Spleen (tissue), 11 donors: ENCODE data around the gene GFM1. TPM values are rescaled to one million over a fixed set of nuclear protein-coding genes. Genes with fewer than 3 reads are reported as not detected.

ENCODE experiments used
- DNase-seq: peaks from one replicate; pipeline ENCODE4 v3.0.0-alpha.2; 2020
- H3K27ac ChIP-seq, 8 donors: fragments of 200-600 bp; sonication (generic) in 7 of 8; 1 replicate in 4 of 8; 2 replicates in 4 of 8; pipeline versions ENCODE4 v1.5.0 to v1.8.0; 2016 to 2021; ENCODE audit warnings: inconsistent platforms in 4 of 8, mild to moderate bottlenecking in 4 of 8, moderate library complexity in 1 of 8
- H3K27me3 ChIP-seq, 7 donors: fragments of 200-600 bp; sonication (generic) in 6 of 7; replicated peaks in 1 of 7; 1 replicate in 4 of 7; 2 replicates in 3 of 7; pipeline versions ENCODE4 v1.5.0 to v1.8.0; 2016 to 2021; ENCODE audit warnings: inconsistent platforms in 3 of 7, mild to moderate bottlenecking in 1 of 7
- H3K36me3 ChIP-seq, 6 donors: fragments of 200-600 bp; sonication (generic) in 5 of 6; 1 replicate in 4 of 6; 2 replicates in 2 of 6; pipeline versions ENCODE4 v1.5.0 to v1.8.0; 2016 to 2021; ENCODE audit warnings: inconsistent platforms in 2 of 6
- H3K4me1 ChIP-seq, 6 donors: fragments of 200-600 bp; sonication (generic) in 5 of 6; 1 replicate in 3 of 6; 2 replicates in 3 of 6; pipeline versions ENCODE4 v1.5.0 to v1.8.0; 2016 to 2021; ENCODE audit warnings: inconsistent platforms in 3 of 6
- H3K4me3 ChIP-seq, 8 donors: fragments of 200-600 bp; sonication (generic) in 7 of 8; 1 replicate in 4 of 8; 2 replicates in 4 of 8; pipeline versions ENCODE4 v1.5.0 to v1.8.0; 2016 to 2021; ENCODE audit warnings: inconsistent platforms in 4 of 8, mild to moderate bottlenecking in 4 of 8, moderate library complexity in 2 of 8
- H3K9me3 ChIP-seq, 8 donors: fragments of 200-600 bp; sonication (generic) in 7 of 8; 1 replicate in 4 of 8; 2 replicates in 4 of 8; pipeline versions ENCODE4 v1.5.0 to v1.8.0; 2016 to 2021; ENCODE audit warnings: inconsistent platforms in 4 of 8
- POLR2A ChIP-seq, 3 donors: fragments of 450-650 bp; IDR thresholded peaks; one replicate each; pipeline ENCODE4 v1.5.1; 2017; ENCODE audit warnings: antibody characterized with exemption in 3 of 3, mild to moderate bottlenecking in 1 of 3
- POLR2AphosphoS5 ChIP-seq, 3 donors: sonication (generic); formaldehyde crosslinking; IDR thresholded peaks; one replicate each; pipeline ENCODE4 v1.5.1; 2017; ENCODE audit warnings: antibody characterized with exemption in 3 of 3
- WGBS, 5 donors: extraction: QIAGEN DNeasy Blood & Tissue Kit in 3 of 5; methylation state at CpG; one replicate each; pipeline versions ENCODE4 v1.1.5 to v1.1.7; 2013 to 2018; 5-methylcytosine and 5-hydroxymethylcytosine counted together
- intact Hi-C: fragments of 100-400 bp; cut with DNase I; formaldehyde crosslinking; loops from one replicate; pipeline ENCODE4 v1.15.0; 2023; ENCODE audit warnings: low total_unique reads
- polyA plus RNA-seq, 3 donors: library from polyadenylated mRNA; stranded (reverse); fragments of 200-250 nt; gene quantifications; one replicate each; pipeline ENCODE4 v1.2.1, GENCODE V29; 2013
- total RNA-seq, 7 donors: library from RNA; depleted of rRNA in 3 of 7; stranded (reverse); fragments of >200 nt in 3 of 7; fragmentation: NEBNext Ultra II Directional in 4 of 7; extraction: Animal tissue kit (Norgen Biotek cat#: 25700) in 4 of 7; gene quantifications; one replicate each; pipeline versions ENCODE4 v1.1.0 to v1.2.1, GENCODE V29; 2016 to 2021
- TF ChIP-seq, protein P1 (sequence below), 11 experiments: fragments of 200-600 bp in 7 of 11; fragments of 450-650 bp in 4 of 11; sonication (generic) in 4 of 11; IDR thresholded peaks in 8 of 11; conservative IDR thresholded peaks in 3 of 11; 1 replicate in 7 of 11; 2 replicates in 4 of 11; pipeline versions ENCODE4 v1.4.0 to v1.8.0; 2016 to 2021; ENCODE audit warnings: antibody characterized with exemption in 11 of 11, inconsistent platforms in 4 of 11, mild to moderate bottlenecking in 1 of 11
- donor health status: healthy with polysubstance abuse.
- donor health status: DM: no; HTN: no; CAD: no; lungs with moderate emphysema.
- donor health status: DM: no; HTN: no; CAD: no.
- donor health status: Bipolar disorder and iron deficiency.
- donor health status: healthy.
- donor health status: DM: no; HTN: no; CAD: no.
- donor health status: DM: yes; HTN: yes; CAD: no.

Gene GFM1
- total and polyA plus RNA-seq, 10 donors: 11.8 to 56.5 (median 43.9) TPM

DNA sequence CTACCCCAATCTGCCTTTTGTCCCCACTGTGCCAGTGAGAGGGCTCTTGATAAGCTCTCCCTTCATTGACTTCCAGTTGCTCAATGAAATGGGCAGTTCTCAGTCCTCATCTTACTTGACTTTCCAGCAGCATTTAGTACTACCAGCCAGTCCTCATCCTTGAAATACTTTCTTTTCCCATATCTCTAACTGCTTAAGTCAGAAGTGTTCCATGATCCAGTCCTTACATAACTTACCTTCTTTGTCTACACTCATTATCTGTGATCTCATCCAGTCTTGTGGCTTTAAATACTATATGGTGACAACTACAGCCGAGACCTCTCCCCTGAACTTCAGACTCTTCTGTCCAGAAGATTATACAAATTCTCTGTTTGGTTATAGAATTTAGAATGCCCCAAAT is 59.2 kb downstream of the GFM1 start:
- DNase-seq: no peak
- H3K4me3 ChIP-seq: no peak overlapping the region
- 95 to 100% (median 98%) methylated on average over 1 of the region's 1 CpG for WGBS, 5 donors
- peaks cover 0 to 20% (median 2%) of the 10 kb centered on the region in 6 donors for H3K4me1 ChIP-seq
- no peaks in the 10 kb centered on the region for H3K27me3 ChIP-seq
- intact Hi-C loops: no loop called here
- TF ChIP-seq POLR2A (IDR thresholded peaks at IDR 0.05): no peak
- TF ChIP-seq, protein P1, sequence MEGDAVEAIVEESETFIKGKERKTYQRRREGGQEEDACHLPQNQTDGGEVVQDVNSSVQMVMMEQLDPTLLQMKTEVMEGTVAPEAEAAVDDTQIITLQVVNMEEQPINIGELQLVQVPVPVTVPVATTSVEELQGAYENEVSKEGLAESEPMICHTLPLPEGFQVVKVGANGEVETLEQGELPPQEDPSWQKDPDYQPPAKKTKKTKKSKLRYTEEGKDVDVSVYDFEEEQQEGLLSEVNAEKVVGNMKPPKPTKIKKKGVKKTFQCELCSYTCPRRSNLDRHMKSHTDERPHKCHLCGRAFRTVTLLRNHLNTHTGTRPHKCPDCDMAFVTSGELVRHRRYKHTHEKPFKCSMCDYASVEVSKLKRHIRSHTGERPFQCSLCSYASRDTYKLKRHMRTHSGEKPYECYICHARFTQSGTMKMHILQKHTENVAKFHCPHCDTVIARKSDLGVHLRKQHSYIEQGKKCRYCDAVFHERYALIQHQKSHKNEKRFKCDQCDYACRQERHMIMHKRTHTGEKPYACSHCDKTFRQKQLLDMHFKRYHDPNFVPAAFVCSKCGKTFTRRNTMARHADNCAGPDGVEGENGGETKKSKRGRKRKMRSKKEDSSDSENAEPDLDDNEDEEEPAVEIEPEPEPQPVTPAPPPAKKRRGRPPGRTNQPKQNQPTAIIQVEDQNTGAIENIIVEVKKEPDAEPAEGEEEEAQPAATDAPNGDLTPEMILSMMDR (IDR thresholded peaks at IDR 0.05 in 8 of 11, conservative IDR thresholded peaks at IDR 0.05 in 3 of 11): no peak
- no peak for TF ChIP-seq POLR2AphosphoS5 (IDR thresholded peaks at IDR 0.05)
- H3K36me3 ChIP-seq: peaks cover 0 to 50% (median 11%) of the 10 kb centered on the region in 6 donors
- H3K9me3 ChIP-seq: no peaks in the 10 kb centered on the region
- H3K27ac ChIP-seq: peak overlapping the region in 2 of 8 donors; percentile 1 to 22

DNA sequence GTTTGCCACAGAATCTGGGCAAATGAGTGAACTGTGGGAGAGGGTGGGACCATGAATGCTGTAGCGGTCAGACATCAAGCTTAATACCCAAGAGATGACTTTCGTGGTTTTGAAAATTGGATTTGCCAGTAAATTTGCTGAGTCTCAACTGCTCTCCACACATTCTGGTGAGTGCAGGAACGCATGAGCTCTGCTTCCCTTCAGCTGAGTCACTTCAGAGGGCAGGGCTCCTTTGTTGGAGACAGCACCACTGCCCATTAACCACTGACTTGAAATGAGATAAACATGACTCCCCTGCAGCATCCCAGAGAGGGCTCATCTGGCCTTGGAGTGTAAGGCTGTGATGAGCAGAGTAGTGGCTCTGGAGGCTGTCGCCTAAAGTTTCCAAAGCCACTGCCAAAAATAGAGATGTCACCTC is 65.3 kb downstream of the GFM1 start:
- no peak for DNase-seq
- Histone ChIP-seq H3K36me3 (peaks cover 0 to 83% (median 26%) of the 10 kb centered on the region in 6 donors), H3K27ac (no peak overlapping the region), H3K9me3 (no peaks in the 10 kb centered on the region), H3K27me3 (no peaks in the 10 kb centered on the region), H3K4me1 (peaks cover 0 to 22% (median 2%) of the 10 kb centered on the region in 6 donors), H3K4me3 (no peak overlapping the region)
- intact Hi-C loops: no loop called here
- TF ChIP-seq POLR2A (IDR thresholded peaks at IDR 0.05) (no peak), POLR2AphosphoS5 (IDR thresholded peaks at IDR 0.05) (no peak)
- TF ChIP-seq, protein P1 (IDR thresholded peaks at IDR 0.05 in 8 of 11, conservative IDR thresholded peaks at IDR 0.05 in 3 of 11): no peak
- WGBS, 5 donors: 76 to 94% (median 81%) methylated on average over 4 of the region's 4 CpGs

DNA sequence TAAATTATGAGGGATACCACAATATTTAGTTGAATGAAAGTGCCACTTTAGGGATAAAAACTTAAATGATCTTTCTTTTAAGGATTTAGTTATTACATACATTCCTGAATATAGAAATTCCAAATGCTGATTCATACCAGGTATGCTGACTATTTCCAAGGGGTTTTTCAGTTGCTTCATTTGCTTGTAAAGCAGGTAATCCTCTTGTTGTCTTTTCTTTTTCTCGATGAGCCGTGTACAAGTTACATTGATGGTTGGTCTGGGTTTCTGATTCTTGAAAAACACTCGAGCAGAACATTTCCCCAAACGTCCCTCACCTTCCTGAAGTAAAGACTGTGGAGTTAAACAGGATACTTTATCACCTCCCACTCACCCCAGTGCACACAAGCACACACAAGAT is 66.3 kb downstream of the GFM1 start:
- TF ChIP-seq POLR2AphosphoS5 (IDR thresholded peaks at IDR 0.05) (no peak), POLR2A (IDR thresholded peaks at IDR 0.05) (no peak)
- TF ChIP-seq, protein P1 (IDR thresholded peaks at IDR 0.05 in 8 of 11, conservative IDR thresholded peaks at IDR 0.05 in 3 of 11): no peak
- Histone ChIP-seq H3K4me1 (peaks cover 0 to 22% (median 2%) of the 10 kb centered on the region in 6 donors), H3K36me3 (peaks cover 0 to 74% (median 26%) of the 10 kb centered on the region in 6 donors), H3K27me3 (no peaks in the 10 kb centered on the region), H3K4me3 (no peak overlapping the region), H3K9me3 (no peaks in the 10 kb centered on the region), H3K27ac (no peak overlapping the region)
- intact Hi-C loops: no loop called here
- no peak for DNase-seq
- WGBS, 5 donors: 67 to 85% (median 77%) methylated on average over 4 of the region's 4 CpGs

DNA sequence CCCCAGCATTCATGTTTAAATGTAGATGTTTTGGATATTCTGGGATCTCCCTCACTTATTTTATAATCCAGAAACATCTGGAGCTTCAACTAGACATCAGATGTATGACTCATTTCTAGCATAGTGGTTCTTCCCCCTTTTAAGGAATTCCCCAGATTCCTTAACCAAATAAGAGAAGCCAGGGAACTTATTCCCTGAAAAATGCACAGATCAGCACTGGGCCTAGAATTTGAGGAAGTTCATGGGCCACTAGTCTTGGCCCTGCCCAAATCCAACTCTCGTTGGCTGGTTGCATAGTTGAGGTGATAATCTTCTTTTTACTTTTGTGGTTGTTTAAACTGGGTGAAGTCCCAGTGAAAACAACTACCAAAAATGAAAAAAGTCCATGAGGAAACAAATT is 67.6 kb downstream of the GFM1 start:
- H3K27ac ChIP-seq: peak overlapping the region in 5 of 8 donors; percentile 1 to 41 (median 33)
- 32 to 66% (median 47%) methylated on average over 1 of the region's 1 CpG for WGBS, 5 donors
- no peak for DNase-seq
- no peaks in the 10 kb centered on the region for H3K9me3 ChIP-seq
- TF ChIP-seq, protein P1 (IDR thresholded peaks at IDR 0.05 in 8 of 11, conservative IDR thresholded peaks at IDR 0.05 in 3 of 11): no peak
- no peak for TF ChIP-seq POLR2A (IDR thresholded peaks at IDR 0.05)
- peak in 1 of 3 donors; percentile 13 for TF ChIP-seq POLR2AphosphoS5 (IDR thresholded peaks at IDR 0.05)
- peaks cover 0 to 22% (median 2%) of the 10 kb centered on the region in 6 donors for H3K4me1 ChIP-seq
- intact Hi-C loops: no loop called here
- H3K36me3 ChIP-seq: peaks cover 0 to 61% (median 26%) of the 10 kb centered on the region in 6 donors
- H3K4me3 ChIP-seq: no peak overlapping the region
- no peaks in the 10 kb centered on the region for H3K27me3 ChIP-seq
